SK-N-SH treated with all-trans-retinoic acid at 6 μM for 48 hours (cell line): ENCODE data around the gene TMEM30B.
"Not testable (repeated sequence)": the region's sequence is repeated elsewhere in the genome, so short reads cannot be mapped to it uniquely, and the experiment has no call there.

Source experiments
- ATAC-seq: fragments of 200-7000 bp; cut with Tn5 transposase; 3 replicates; pipeline ENCODE4 v1.9.1; 2020; ENCODE audit warnings: mild to moderate bottlenecking, moderate library complexity
- ARNTL ChIP-seq: fragments of 450-650 bp; formaldehyde crosslinking; IDR thresholded peaks from 2 replicates; pipeline ENCODE4 v1.5.0; 2020; ENCODE audit warnings: low read depth, mild to moderate bottlenecking, moderate library complexity, borderline replicate concordance
- BACH2 ChIP-seq: fragments of 250-450 bp; sonication (Bioruptor Pico); IDR thresholded peaks from 2 replicates; pipeline ENCODE4 v1.9.0; 2021; ENCODE audit warnings: mild to moderate bottlenecking, borderline replicate concordance
- CSDC2 ChIP-seq: fragments of 250-450 bp; sonication (Bioruptor Pico); IDR thresholded peaks from 2 replicates; pipeline ENCODE4 v1.5.0; 2020; ENCODE audit warnings: mild to moderate bottlenecking, moderate library complexity
- CSRNP3 ChIP-seq: fragments of 250-450 bp; sonication (Bioruptor Pico); IDR thresholded peaks from 2 replicates; pipeline ENCODE4 v1.5.1; 2021; ENCODE audit warnings: mild to moderate bottlenecking, moderate library complexity
- ESRRG ChIP-seq: fragments of 250-450 bp; sonication (Bioruptor Pico); IDR thresholded peaks from 2 replicates; pipeline ENCODE4 v1.6.1; 2021; ENCODE audit warnings: mild to moderate bottlenecking
- GLIS3 ChIP-seq: fragments of 250-450 bp; sonication (Bioruptor Pico); IDR thresholded peaks from 2 replicates; pipeline ENCODE4 v1.5.0; 2020; ENCODE audit warnings: mild to moderate bottlenecking, moderate library complexity
- PATZ1 ChIP-seq: fragments of 250-450 bp; sonication (Bioruptor Pico); IDR thresholded peaks from 2 replicates; pipeline ENCODE4 v1.8.0; 2020; ENCODE audit warnings: mild to moderate bottlenecking, moderate library complexity, borderline replicate concordance
- POU6F1 ChIP-seq: fragments of 250-450 bp; sonication (Bioruptor Pico); IDR thresholded peaks from 2 replicates; pipeline ENCODE4 v1.8.0; 2021; ENCODE audit warnings: low read depth, mild to moderate bottlenecking, moderate library complexity, borderline replicate concordance
- PPARA ChIP-seq: fragments of 250-450 bp; sonication (Bioruptor Pico); IDR thresholded peaks from 2 replicates; pipeline ENCODE4 v1.5.0; 2020; ENCODE audit warnings: mild to moderate bottlenecking, borderline replicate concordance
- RARB ChIP-seq: fragments of 250-450 bp; sonication (Bioruptor Pico); IDR thresholded peaks from 2 replicates; pipeline ENCODE4 v1.8.0; 2021; ENCODE audit warnings: mild to moderate bottlenecking, moderate library complexity
- SNAI2 ChIP-seq: fragments of 250-450 bp; sonication (Bioruptor Pico); IDR thresholded peaks from 2 replicates; pipeline ENCODE4 v1.5.0; 2020; ENCODE audit warnings: mild to moderate bottlenecking, moderate library complexity
- TCF4 ChIP-seq: fragments of 250-450 bp; sonication (Bioruptor Pico); IDR thresholded peaks from 2 replicates; pipeline ENCODE4 v1.8.0; 2021; ENCODE audit warnings: mild to moderate bottlenecking, moderate library complexity, borderline replicate concordance
- TSHZ2 ChIP-seq: fragments of 250-450 bp; sonication (Bioruptor Pico); IDR thresholded peaks from 2 replicates; pipeline ENCODE4 v1.5.0; 2020; ENCODE audit warnings: mild to moderate bottlenecking, moderate library complexity
- ZC3H10 ChIP-seq: fragments of 250-450 bp; sonication (Bioruptor Pico); IDR thresholded peaks from 2 replicates; pipeline ENCODE4 v1.5.1; 2021; ENCODE audit warnings: mild to moderate bottlenecking, moderate library complexity
- ZFP3 ChIP-seq: fragments of 250-450 bp; sonication (Bioruptor Pico); IDR thresholded peaks from 2 replicates; pipeline ENCODE4 v1.5.0; 2020; ENCODE audit warnings: mild to moderate bottlenecking, moderate library complexity
- ZFP30 ChIP-seq: fragments of 450-650 bp; formaldehyde crosslinking; IDR thresholded peaks from 2 replicates; pipeline ENCODE4 v1.5.0; 2022; ENCODE audit warnings: mild to moderate bottlenecking, moderate library complexity
- ZNF565 ChIP-seq: fragments of 450-650 bp; formaldehyde crosslinking; conservative IDR thresholded peaks from 2 replicates; pipeline ENCODE4 v1.5.0; 2020; ENCODE audit warnings: low read depth, mild to moderate bottlenecking, moderate library complexity
- ZNF70 ChIP-seq: fragments of 450-650 bp; formaldehyde crosslinking; IDR thresholded peaks from 2 replicates; pipeline ENCODE4 v1.5.0; 2020; ENCODE audit warnings: mild to moderate bottlenecking, moderate library complexity
- ZNF8 ChIP-seq: fragments of 450-650 bp; formaldehyde crosslinking; IDR thresholded peaks from 2 replicates; pipeline ENCODE4 v1.5.0; 2020; ENCODE audit warnings: mild to moderate bottlenecking, moderate library complexity
- TF ChIP-seq, protein P1 (sequence below): fragments of 250-450 bp; sonication (Bioruptor Pico); IDR thresholded peaks from 2 replicates; pipeline ENCODE4 v1.5.1; 2020; ENCODE audit warnings: low read depth, mild to moderate bottlenecking, moderate library complexity

The TMEM30B gene

DNA sequence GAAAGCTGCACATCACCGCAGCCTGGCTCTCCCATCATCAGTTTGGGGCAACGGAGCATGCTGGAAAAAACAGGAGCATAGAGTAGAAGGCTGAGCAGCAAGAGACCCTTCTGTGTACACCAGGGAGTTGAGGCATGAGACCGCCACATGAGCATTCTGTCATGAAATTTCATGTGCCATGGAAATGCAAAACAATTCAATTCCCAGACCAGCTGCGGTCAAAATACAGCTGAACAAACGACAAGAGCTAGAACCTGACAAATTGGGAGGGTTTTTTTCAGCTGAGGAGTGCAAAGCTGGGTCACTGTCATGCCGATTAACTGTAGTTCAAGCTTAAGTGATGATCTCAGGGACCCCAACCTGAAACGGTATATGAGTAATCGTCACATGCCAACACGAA lies 37.1 kb downstream of the TMEM30B start:
- TF ChIP-seq CSDC2 (CRISPR knock-in tag), result no peak
- TF ChIP-seq ZFP30, result no peak
- no peak for TF ChIP-seq RARB (CRISPR knock-in tag)
- no peak for TF ChIP-seq ESRRG
- TF ChIP-seq ARNTL (CRISPR knock-in tag), result no peak
- no peak for TF ChIP-seq PATZ1
- ATAC-seq, result no peak

DNA sequence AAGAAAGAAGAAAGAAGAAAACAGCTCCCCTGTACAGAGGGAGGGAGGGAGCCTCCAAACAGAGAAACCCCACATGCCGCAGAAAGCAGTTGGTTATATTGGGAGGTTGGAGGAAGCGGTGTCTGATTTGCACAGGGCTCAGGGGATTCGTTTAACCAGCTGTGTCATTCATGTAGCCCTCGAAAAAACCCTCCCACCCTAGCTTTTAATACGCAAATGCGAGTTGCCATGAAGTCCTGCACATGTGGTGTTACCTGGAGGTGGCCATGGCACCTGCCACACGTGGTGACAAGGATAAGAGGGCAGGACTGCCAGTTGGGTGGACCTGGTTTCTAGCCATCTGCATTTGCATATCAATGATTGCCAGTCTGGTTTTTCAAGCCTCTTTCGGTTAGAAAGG lies 40.9 kb downstream of the TMEM30B start:
- ATAC-seq, result no peak
- TF ChIP-seq BACH2 (no peak), SNAI2 (CRISPR knock-in tag) (no peak), TSHZ2 (CRISPR knock-in tag) (no peak), GLIS3 (CRISPR knock-in tag) (no peak), ZFP30 (no peak)

DNA sequence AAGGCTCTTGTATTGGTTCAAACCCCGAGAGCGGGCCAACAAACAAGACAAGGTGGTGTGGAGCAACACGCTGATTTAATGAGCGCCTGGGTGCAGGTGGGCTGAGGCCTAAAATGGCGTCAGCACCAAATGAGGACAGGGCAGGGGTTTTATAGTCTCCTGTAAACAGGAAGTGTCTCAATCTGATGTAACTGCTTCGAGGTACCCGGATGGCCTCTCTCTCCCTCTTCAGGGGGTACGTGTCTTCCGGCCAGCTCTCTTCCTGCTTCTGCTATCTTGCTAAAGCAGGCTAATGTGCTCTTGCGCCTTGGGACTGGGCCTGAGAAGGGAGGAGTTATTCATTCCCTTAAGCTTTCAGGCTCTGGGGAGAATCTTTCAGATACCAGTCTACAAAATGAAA lies 41.9 kb downstream of the TMEM30B start:
- not testable (repeated sequence) for ATAC-seq

DNA sequence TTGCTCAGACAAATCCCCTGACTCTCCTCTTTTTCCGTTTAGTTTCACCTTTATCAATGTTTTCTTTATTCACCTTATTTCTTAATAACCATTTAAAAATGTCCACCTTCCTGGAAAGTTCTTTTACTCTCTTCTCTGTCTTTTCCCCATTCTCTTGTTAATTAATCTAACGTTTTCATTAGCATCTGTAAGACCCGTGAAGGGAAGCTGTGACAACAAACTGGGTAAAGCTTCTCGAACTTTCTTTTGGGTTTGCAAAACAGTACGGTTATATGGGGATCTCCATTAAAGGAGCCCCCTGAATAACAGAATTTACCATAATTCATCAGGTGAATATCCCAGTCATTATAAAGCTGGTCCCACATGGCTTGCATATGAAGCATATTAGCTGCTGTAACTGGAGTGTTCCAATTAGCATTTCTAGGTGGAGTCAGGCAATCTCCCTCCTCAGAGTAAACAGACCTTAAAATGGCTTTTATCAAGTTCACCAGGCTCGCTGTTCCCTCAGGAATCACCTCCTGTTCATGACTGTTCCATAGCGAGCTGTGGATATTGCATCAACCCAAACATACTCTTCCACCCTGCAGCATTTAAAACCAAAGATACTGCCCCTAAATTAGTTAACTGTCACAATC lies 42.4 kb downstream of the TMEM30B start:
- TF ChIP-seq PATZ1 (no peak), TSHZ2 (CRISPR knock-in tag) (no peak), ZNF8 (CRISPR knock-in tag) (no peak), ZFP3 (CRISPR knock-in tag) (no peak), ZNF70 (CRISPR knock-in tag) (no peak), CSRNP3 (CRISPR knock-in tag) (no peak), SNAI2 (CRISPR knock-in tag) (no peak), ZC3H10 (no peak), RARB (CRISPR knock-in tag) (no peak), ZFP30 (no peak), ESRRG (no peak), ARNTL (CRISPR knock-in tag) (no peak), POU6F1 (CRISPR knock-in tag) (no peak), BACH2 (no peak), TCF4 (CRISPR knock-in tag) (no peak), ZNF565 (no peak), PPARA (no peak)
- TF ChIP-seq, protein P1, sequence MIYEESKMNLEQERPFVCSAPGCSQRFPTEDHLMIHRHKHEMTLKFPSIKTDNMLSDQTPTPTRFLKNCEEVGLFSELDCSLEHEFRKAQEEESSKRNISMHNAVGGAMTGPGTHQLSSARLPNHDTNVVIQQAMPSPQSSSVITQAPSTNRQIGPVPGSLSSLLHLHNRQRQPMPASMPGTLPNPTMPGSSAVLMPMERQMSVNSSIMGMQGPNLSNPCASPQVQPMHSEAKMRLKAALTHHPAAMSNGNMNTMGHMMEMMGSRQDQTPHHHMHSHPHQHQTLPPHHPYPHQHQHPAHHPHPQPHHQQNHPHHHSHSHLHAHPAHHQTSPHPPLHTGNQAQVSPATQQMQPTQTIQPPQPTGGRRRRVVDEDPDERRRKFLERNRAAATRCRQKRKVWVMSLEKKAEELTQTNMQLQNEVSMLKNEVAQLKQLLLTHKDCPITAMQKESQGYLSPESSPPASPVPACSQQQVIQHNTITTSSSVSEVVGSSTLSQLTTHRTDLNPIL (CRISPR knock-in tag), result no peak
- TF ChIP-seq, all 23 proteins: peak for 0
- no peak for ATAC-seq
